MM.1S (cell line): ENCODE results near the gene CCND2.

Source experiments
- EZH2phosphoT487 ChIP-seq: fragments of 300-600 bp; sonication (generic); IDR thresholded peaks from 2 replicates; pipeline ENCODE4 v1.6.1; 2018; ENCODE audit warnings: antibody characterized with exemption, low read length
- TF ChIP-seq, protein P1 (sequence below): fragments of 300-600 bp; sonication (generic); IDR thresholded peaks from 2 replicates; pipeline ENCODE4 v1.5.1; 2016; ENCODE audit warnings: antibody characterized with exemption, low read length, mixed read lengths

DNA sequence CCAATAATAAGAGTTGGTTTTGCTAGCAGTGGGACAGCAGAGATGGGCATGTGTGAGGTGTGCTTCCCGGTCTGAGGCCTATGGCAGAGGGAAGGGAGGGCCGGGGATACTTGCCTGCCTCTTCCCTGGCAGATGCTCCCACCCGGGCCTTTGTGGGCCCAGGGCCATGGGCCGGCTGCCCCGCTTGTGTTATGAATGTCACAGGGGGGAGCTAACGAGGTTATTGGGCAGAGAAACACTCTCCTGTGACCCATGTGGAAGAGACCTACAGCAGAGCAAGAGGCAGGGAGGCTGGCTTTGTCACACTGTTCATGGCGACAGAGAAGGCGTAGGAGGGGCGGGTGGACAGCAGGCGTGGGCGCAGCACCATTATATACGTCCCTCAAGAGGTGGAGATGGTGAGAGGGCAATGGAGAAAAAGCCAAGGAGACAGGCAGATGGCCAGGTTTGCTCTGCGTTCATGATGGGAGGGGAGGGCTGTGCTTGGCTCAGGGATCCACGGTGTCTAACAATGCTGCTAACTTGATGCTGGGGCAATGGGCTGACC lies 13.3 kb downstream of the CCND2 start:
- TF ChIP-seq, protein P1, sequence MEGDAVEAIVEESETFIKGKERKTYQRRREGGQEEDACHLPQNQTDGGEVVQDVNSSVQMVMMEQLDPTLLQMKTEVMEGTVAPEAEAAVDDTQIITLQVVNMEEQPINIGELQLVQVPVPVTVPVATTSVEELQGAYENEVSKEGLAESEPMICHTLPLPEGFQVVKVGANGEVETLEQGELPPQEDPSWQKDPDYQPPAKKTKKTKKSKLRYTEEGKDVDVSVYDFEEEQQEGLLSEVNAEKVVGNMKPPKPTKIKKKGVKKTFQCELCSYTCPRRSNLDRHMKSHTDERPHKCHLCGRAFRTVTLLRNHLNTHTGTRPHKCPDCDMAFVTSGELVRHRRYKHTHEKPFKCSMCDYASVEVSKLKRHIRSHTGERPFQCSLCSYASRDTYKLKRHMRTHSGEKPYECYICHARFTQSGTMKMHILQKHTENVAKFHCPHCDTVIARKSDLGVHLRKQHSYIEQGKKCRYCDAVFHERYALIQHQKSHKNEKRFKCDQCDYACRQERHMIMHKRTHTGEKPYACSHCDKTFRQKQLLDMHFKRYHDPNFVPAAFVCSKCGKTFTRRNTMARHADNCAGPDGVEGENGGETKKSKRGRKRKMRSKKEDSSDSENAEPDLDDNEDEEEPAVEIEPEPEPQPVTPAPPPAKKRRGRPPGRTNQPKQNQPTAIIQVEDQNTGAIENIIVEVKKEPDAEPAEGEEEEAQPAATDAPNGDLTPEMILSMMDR = no peak
- no peak for TF ChIP-seq EZH2phosphoT487
